Measurements from ENCODE around the gene MGAT3.
"Not testable (repeated sequence)": the region's sequence is repeated elsewhere in the genome, so short reads cannot be mapped to it uniquely, and the experiment has no call there.

The MGAT3 gene

GRCh38 chr22:39518996-39519680 is 62.3 kb downstream of the MGAT3 start:
- DNase-seq, result peak; percentile 57

GRCh38 chr22:39519681-39520225 is 62.9 kb downstream of the MGAT3 start:
- DNase-seq, result peak; percentile 97

- peak; percentile 91 for DNase-seq
Measured at GRCh38 chr22:39520226-39521105, 63.7 kb downstream of the MGAT3 start, which contains the start of gene ATF4. Gene ATF4, plus strand, starts transcription at chr22:39520562. Its CDS starts 884 bp downstream, at chr22:39521446.

GRCh38 chr22:39521106-39521885 is 64.5 kb downstream of the MGAT3 start:
- DNase-seq, result not testable (repeated sequence)

GRCh38 chr22:39522091-39522490 is 65.3 kb downstream of the MGAT3 start:
- DNase-seq, result not testable (repeated sequence)

- peak; percentile 61 for DNase-seq
Measured at GRCh38 chr22:39522567-39523300, 65.9 kb downstream of the MGAT3 start.

GRCh38 chr22:39524089-39524752 is 67.4 kb downstream of the MGAT3 start:
- no peak for DNase-seq

GRCh38 chr22:39524753-39525657 is 68.2 kb downstream of the MGAT3 start:
- DNase-seq, result no peak

GRCh38 chr22:39525658-39525975 is 68.8 kb downstream of the MGAT3 start:
- no peak for DNase-seq

GRCh38 chr22:39526736-39527171 is 69.9 kb downstream of the MGAT3 start:
- no peak for DNase-seq

GRCh38 chr22:39527481-39527961 is 70.7 kb downstream of the MGAT3 start:
- DNase-seq, result no peak

- no peak for DNase-seq
Measured at GRCh38 chr22:39528080-39528661, 71.4 kb downstream of the MGAT3 start.

- DNase-seq, result peak; percentile 95
Measured at GRCh38 chr22:39528681-39529486, 72.1 kb downstream of the MGAT3 start.

- DNase-seq, result no peak
Measured at GRCh38 chr22:39529487-39529851, 72.7 kb downstream of the MGAT3 start.

GRCh38 chr22:39530116-39530515 is 73.3 kb downstream of the MGAT3 start:
- DNase-seq, result no peak

GRCh38 chr22:39530692-39531331 is 74.0 kb downstream of the MGAT3 start:
- DNase-seq, result no peak

- peak; percentile 100 for DNase-seq
Measured at GRCh38 chr22:39532215-39533073, 75.6 kb downstream of the MGAT3 start, which contains the start of gene RPS19BP1. Gene RPS19BP1, minus strand, starts transcription at chr22:39532748. Its CDS starts 10 bp downstream, at chr22:39532738.

Measured in activated CD4-positive, alpha-beta T cell treated with anti-CD3 and anti-CD28 coated beads for 48 hours (primary cell).